Measurements from ENCODE around the gene METTL13. TPM values are rescaled to one million over a fixed set of nuclear protein-coding genes. Genes with fewer than 3 reads are reported as not detected.

METTL13 gene
- total and polyA plus RNA-seq, 3 experiments from 2014 or later = 35.1 to 65.8 (median 63.7) TPM

- H3K4me3 ChIP-seq (ENCODE audit: low read length) = peak within 1 kb of the TSS; percentile 86
- Mint-ChIP-seq H3K36me3 (peaks cover 0 to 2% (median 1%) of the 10 kb centered on the region in 3 donors), H3K4me1 (peaks cover 14 to 16% (median 16%) of the 10 kb centered on the region in 3 donors), H3K9me3 (no peaks in the 10 kb centered on the region), H3K27me3 (peaks cover 14 to 23% of the 10 kb centered on the region in 2 donors), H3K27ac (peak within 1 kb of the TSS in 7 of 8 donors; percentile 52 to 89 (median 69)), H3K4me3 (peak within 1 kb of the TSS; percentile 86 to 91 (median 88))
- peak; percentile 70 to 85 (median 84) for DNase-seq
- CTCF ChIA-PET = interaction anchor here (0.8 to 1.4 kb wide), 5 partner anchors 9 to 124 kb away, joined by 3 to 4 read pairs (median 3); no protein-coding TSS in a partner anchor
- H3K9me3 ChIP-seq (ENCODE audit: low read length) = no peaks in the 10 kb centered on the region
- H3K4me1 ChIP-seq (ENCODE audit: insufficient read depth, low read length) = peaks cover 9% of the 10 kb centered on the region
- POLR2A ChIA-PET = interaction anchor here (0.8 to 1.5 kb wide), 3 partner anchors 24 to 99 kb away, joined by 3 to 5 read pairs (median 4); partner anchors contain the start of gene VAMP4
- H3K27me3 ChIP-seq (ENCODE audit: insufficient read depth, low read length, poor library complexity, severe bottlenecking) = peaks cover 19% of the 10 kb centered on the region
- no peaks in the 10 kb centered on the region for H3K36me3 ChIP-seq (ENCODE audit: insufficient read depth, low read length)
- no peak within 1 kb of the TSS for H3K27ac ChIP-seq (ENCODE audit: low read depth, low read length)
Observed at GRCh38 chr1:171841050-171841910, 59.8 kb downstream of the METTL13 start, which contains the start of gene DNM3. DNM3 (plus strand) TSS chr1:171841498; CDS start chr1:171841657, 159 bp downstream.

DNA sequence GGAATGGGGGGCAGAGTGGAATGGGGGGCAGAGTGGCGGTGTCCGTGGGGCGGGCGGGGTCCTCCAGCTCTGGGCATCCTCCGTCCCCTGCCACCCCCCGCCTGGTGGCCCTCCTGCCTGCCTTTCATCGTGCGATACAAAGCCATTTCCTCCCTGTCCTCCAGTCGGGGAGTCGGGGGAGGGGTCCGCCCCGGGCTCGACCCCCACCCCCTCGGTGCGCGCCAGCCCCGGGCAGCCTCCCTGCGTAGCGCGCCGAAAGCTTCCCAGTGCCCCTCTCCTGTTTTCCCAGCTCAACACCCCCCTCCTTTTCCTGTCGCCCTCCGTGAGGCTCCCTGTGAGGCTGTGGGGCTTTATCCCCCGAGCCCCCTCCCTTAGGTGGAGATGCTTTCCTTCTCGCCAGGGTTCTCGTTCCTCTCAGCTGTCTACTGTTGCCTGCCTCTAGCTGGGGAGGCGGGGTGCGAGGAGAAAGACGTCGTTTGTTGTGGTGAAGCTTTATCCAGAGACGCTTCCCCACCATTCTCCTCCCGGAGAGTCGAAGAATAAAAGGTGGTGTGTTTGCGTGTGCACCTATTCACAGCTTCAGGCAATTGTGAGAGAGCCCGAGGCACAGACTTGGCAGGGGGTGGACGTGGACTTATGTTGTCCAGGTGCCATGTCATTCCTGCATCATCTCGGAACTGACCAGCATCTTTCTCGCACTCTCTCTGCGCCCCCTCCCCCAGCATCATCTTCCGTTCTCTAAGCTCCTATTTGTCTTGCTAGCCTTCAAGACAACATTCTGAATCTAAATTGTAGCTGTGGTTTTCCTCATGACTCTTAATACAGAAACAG is 60.7 kb downstream of the METTL13 start:
- Histone ChIP-seq H3K4me1 (ENCODE audit: insufficient read depth, low read length) (peaks cover 9% of the 10 kb centered on the region), H3K27me3 (ENCODE audit: insufficient read depth, low read length, poor library complexity, severe bottlenecking) (peaks cover 19% of the 10 kb centered on the region), H3K36me3 (ENCODE audit: insufficient read depth, low read length) (no peaks in the 10 kb centered on the region), H3K9me3 (ENCODE audit: low read length) (no peaks in the 10 kb centered on the region), H3K4me3 (ENCODE audit: low read length) (peak overlapping the region; percentile 86), H3K27ac (ENCODE audit: low read depth, low read length) (no peak overlapping the region)
- H3K36me3 Mint-ChIP-seq = peaks cover 0 to 1% (median 0%) of the 10 kb centered on the region in 3 donors
- peak overlapping the region in 6 of 8 donors; percentile 52 to 82 (median 70) for H3K27ac Mint-ChIP-seq
- CTCF ChIA-PET = interaction anchor here (0.8 to 1.4 kb wide), 4 partner anchors 10 to 123 kb away, joined by 3 to 4 read pairs (median 3); no protein-coding TSS in a partner anchor
- DNase-seq = peak in 4 of 5 donors; percentile 1 to 52 (median 8)
- H3K4me3 Mint-ChIP-seq = peak overlapping the region; percentile 83 to 90 (median 88)
- H3K27me3 Mint-ChIP-seq = peaks cover 14 to 26% of the 10 kb centered on the region in 2 donors
- no peaks in the 10 kb centered on the region for H3K9me3 Mint-ChIP-seq
- H3K4me1 Mint-ChIP-seq = peaks cover 14 to 16% (median 16%) of the 10 kb centered on the region in 3 donors
- POLR2A ChIA-PET = interaction anchor here (0.6 to 1.5 kb wide), 5 partner anchors 25 to 1977 kb away, joined by 3 to 5 read pairs (median 3); partner anchors contain the start of gene VAMP4

GRCh38 chr1:171844381-171844780 is 62.9 kb downstream of the METTL13 start:
- Histone ChIP-seq H3K36me3 (ENCODE audit: insufficient read depth, low read length) (no peaks in the 10 kb centered on the region), H3K4me3 (ENCODE audit: low read length) (no peak overlapping the region), H3K9me3 (ENCODE audit: low read length) (no peaks in the 10 kb centered on the region), H3K4me1 (ENCODE audit: insufficient read depth, low read length) (peaks cover 9% of the 10 kb centered on the region), H3K27me3 (ENCODE audit: insufficient read depth, low read length, poor library complexity, severe bottlenecking) (peaks cover 19% of the 10 kb centered on the region), H3K27ac (ENCODE audit: low read depth, low read length) (no peak overlapping the region)
- ChIA-PET CTCF (no interaction called here), POLR2A (no interaction called here)
- H3K27ac Mint-ChIP-seq = no peak overlapping the region
- no peak for DNase-seq
- peaks cover 0 to 1% (median 0%) of the 10 kb centered on the region in 3 donors for H3K36me3 Mint-ChIP-seq
- H3K9me3 Mint-ChIP-seq = no peaks in the 10 kb centered on the region
- no peak overlapping the region for H3K4me3 Mint-ChIP-seq
- peaks cover 14 to 16% (median 16%) of the 10 kb centered on the region in 3 donors for H3K4me1 Mint-ChIP-seq
- H3K27me3 Mint-ChIP-seq = peaks cover 16 to 29% of the 10 kb centered on the region in 2 donors

DNA sequence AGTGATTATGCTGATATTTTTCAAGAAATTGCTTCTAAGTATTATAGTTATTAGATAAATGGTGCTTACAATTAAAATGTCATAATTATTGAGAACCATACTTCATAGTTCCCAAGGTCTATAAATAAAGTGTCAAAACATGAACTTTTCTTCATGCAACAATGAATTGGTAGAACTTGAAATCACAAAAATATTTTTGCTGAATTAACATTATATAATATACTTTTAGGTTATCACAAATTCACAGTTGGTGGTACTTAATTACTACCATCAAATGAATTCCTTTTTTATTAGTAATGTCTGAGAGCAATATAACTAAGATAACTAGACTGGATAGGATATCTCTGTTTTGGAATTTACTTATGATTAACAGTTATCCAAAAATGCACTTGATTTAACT is 64.5 kb downstream of the METTL13 start:
- no peak overlapping the region for H3K4me3 Mint-ChIP-seq
- H3K27me3 Mint-ChIP-seq = peaks cover 16 to 35% of the 10 kb centered on the region in 2 donors
- H3K9me3 Mint-ChIP-seq = no peaks in the 10 kb centered on the region
- no peak overlapping the region for H3K27ac Mint-ChIP-seq
- Histone ChIP-seq H3K36me3 (ENCODE audit: insufficient read depth, low read length) (no peaks in the 10 kb centered on the region), H3K4me3 (ENCODE audit: low read length) (no peak overlapping the region), H3K9me3 (ENCODE audit: low read length) (no peaks in the 10 kb centered on the region), H3K4me1 (ENCODE audit: insufficient read depth, low read length) (peaks cover 9% of the 10 kb centered on the region), H3K27me3 (ENCODE audit: insufficient read depth, low read length, poor library complexity, severe bottlenecking) (peaks cover 19% of the 10 kb centered on the region), H3K27ac (ENCODE audit: low read depth, low read length) (no peak overlapping the region)
- H3K36me3 Mint-ChIP-seq = peaks cover 0 to 3% (median 2%) of the 10 kb centered on the region in 3 donors
- H3K4me1 Mint-ChIP-seq = peaks cover 9 to 10% (median 9%) of the 10 kb centered on the region in 3 donors
- DNase-seq = no peak
- ChIA-PET POLR2A (no interaction called here), CTCF (interaction anchor here (0.6 kb wide), 1 partner anchor 96 kb away, joined by 3 read pairs; no protein-coding TSS in a partner anchor)

Other genes with a start within 250 kb of the METTL13 start
- gene MYOCOS, start 159.4 kb upstream of the METTL13 start, total RNA-seq = not detected
- not detected for gene MYOCOS, start 159.4 kb upstream of the METTL13 start, polyA plus RNA-seq
- not detected for gene MYOC, start 129.0 kb upstream of the METTL13 start, total RNA-seq
- gene MYOC, start 129.0 kb upstream of the METTL13 start, polyA plus RNA-seq = not detected
- gene VAMP4, start 39.6 kb upstream of the METTL13 start, total RNA-seq = 1 to 10 TPM; 7.3 to 7.7 TPM
- 22.2 TPM for gene VAMP4, start 39.6 kb upstream of the METTL13 start, polyA plus RNA-seq
- gene DNM3, start 59.8 kb downstream of the METTL13 start, total RNA-seq = under 1 TPM; 0.59 to 0.64 TPM
- gene DNM3, start 59.8 kb downstream of the METTL13 start, polyA plus RNA-seq = 0.29 TPM